A549 (cell line): Measurements from ENCODE around the gene NUTM2D.
"Not testable (repeated sequence)": the region's sequence is repeated elsewhere in the genome, so short reads cannot be mapped to it uniquely, and the experiment has no call there.

Experiments used
- CHD4 ChIP-seq: fragments of 200-600 bp; sonication (generic); IDR thresholded peaks from 2 replicates; pipeline ENCODE4 v1.6.1; 2016; ENCODE audit warnings: antibody characterized with exemption, mild to moderate bottlenecking, borderline replicate concordance
- CTCF ChIP-seq: fragments of >200 bp; sonication (Bioruptor Twin); formaldehyde crosslinking; IDR thresholded peaks from 3 replicates; pipeline ENCODE4 v1.5.1; 2016
- ESRRA ChIP-seq: fragments of 150-350 bp; IDR thresholded peaks from 2 replicates; pipeline ENCODE4 v1.6.1; 2014; ENCODE audit warnings: mild to moderate bottlenecking, low read length, borderline replicate concordance
- FOSB ChIP-seq: fragments of 250-450 bp; sonication (Bioruptor Pico); IDR thresholded peaks from 2 replicates; pipeline ENCODE4 v1.5.0; 2020; ENCODE audit warnings: mild to moderate bottlenecking, moderate library complexity
- HES2 ChIP-seq: fragments of >200 bp; sonication (Bioruptor Twin); formaldehyde crosslinking; IDR thresholded peaks from 2 replicates; pipeline ENCODE4 v1.6.1; 2016
- MAZ ChIP-seq: fragments of 150-350 bp; IDR thresholded peaks from 2 replicates; pipeline ENCODE4 v1.6.1; 2014; ENCODE audit warnings: antibody characterized with exemption, low read depth, low read length, borderline replicate concordance
- RARB ChIP-seq: fragments of 250-450 bp; sonication (Bioruptor Pico); IDR thresholded peaks from 2 replicates; pipeline ENCODE4 v1.8.0; 2021; ENCODE audit warnings: mild to moderate bottlenecking, moderate library complexity
- SMC3 ChIP-seq: fragments of >200 bp; sonication (Bioruptor Twin); formaldehyde crosslinking; IDR thresholded peaks from 3 replicates; pipeline ENCODE4 v1.6.1; 2018; ENCODE audit warnings: inconsistent platforms

GRCh38 chr10:87314360-87314973 lies 43.1 kb upstream of the NUTM2D start:
- TF ChIP-seq RARB, FOSB, HES2, ESRRA, MAZ, SMC3, CTCF, CHD4: not testable (repeated sequence)
